PC-9 (cell line): Measurements from ENCODE around the gene GUCY2F.

ENCODE experiments used
- EZH2 ChIP-seq: fragments of 200-600 bp; sonication (generic); IDR thresholded peaks from 2 replicates; pipeline ENCODE4 v1.8.0; 2017; ENCODE audit warnings: antibody characterized with exemption, low read depth
- TF ChIP-seq, protein P1 (sequence below): fragments of 200-600 bp; sonication (generic); conservative IDR thresholded peaks from 2 replicates; pipeline ENCODE4 v1.6.1; 2017; ENCODE audit warnings: mixed run types, antibody characterized with exemption, mild to moderate bottlenecking, moderate library complexity

GRCh38 chrX:109489174-109489573 is 7.3 kb upstream of the GUCY2F start:
- TF ChIP-seq, protein P1, sequence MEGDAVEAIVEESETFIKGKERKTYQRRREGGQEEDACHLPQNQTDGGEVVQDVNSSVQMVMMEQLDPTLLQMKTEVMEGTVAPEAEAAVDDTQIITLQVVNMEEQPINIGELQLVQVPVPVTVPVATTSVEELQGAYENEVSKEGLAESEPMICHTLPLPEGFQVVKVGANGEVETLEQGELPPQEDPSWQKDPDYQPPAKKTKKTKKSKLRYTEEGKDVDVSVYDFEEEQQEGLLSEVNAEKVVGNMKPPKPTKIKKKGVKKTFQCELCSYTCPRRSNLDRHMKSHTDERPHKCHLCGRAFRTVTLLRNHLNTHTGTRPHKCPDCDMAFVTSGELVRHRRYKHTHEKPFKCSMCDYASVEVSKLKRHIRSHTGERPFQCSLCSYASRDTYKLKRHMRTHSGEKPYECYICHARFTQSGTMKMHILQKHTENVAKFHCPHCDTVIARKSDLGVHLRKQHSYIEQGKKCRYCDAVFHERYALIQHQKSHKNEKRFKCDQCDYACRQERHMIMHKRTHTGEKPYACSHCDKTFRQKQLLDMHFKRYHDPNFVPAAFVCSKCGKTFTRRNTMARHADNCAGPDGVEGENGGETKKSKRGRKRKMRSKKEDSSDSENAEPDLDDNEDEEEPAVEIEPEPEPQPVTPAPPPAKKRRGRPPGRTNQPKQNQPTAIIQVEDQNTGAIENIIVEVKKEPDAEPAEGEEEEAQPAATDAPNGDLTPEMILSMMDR, result no peak
- TF ChIP-seq EZH2, result no peak
